B cell (primary cell): ENCODE measurements around the gene TUBA1C. TPM values are rescaled to one million over a fixed set of nuclear protein-coding genes. Genes with fewer than 3 reads are reported as not detected.

Experiments used
- ATAC-seq: fragments of 200-7000 bp; cut with Tn5 transposase; one replicate; pipeline ENCODE4 v1.10.0; 2021; ENCODE audit warnings: low read depth, mild to moderate bottlenecking, moderate number of reproducible peaks, moderate library complexity
- CTCF ChIA-PET: fragments of 350-600 bp; sonication (Branson Sonifier 250); formaldehyde crosslinking; loops from one replicate; lab custom pipeline; 2021; ENCODE audit warnings: antibody characterized with exemption, inconsistent platforms; lab: Charles Lee
- POLR2A ChIA-PET: fragments of 350-600 bp; sonication (Branson Sonifier 250); formaldehyde crosslinking; loops from one replicate; lab custom pipeline; 2021; ENCODE audit warnings: antibody characterized with exemption; lab: Charles Lee
- DNase-seq: peaks from one replicate; pipeline ENCODE4 v3.0.0; 2013
- H2AFZ ChIP-seq: 2 replicates; pipeline ENCODE4 v1.6.1; 2012; ENCODE audit warnings: mild to moderate bottlenecking, low read depth, low read length; ENCODE audit not compliant: insufficient read depth, poor library complexity, severe bottlenecking
- H3K27ac ChIP-seq, 2 donors: 1 replicate in 1 of 2; 2 replicates in 1 of 2; pipeline ENCODE4 v1.5.1; 2012 to 2013; ENCODE audit warnings: low read length in 2 of 2, mild to moderate bottlenecking in 2 of 2, moderate library complexity in 1 of 2
- H3K27me3 ChIP-seq, 4 experiments: fragments of 200-600 bp in 1 of 4; sonication (generic) in 1 of 4; replicated peaks in 1 of 4; 1 replicate in 2 of 4; 2 replicates in 2 of 4; pipeline versions ENCODE4 v1.6.1 to v1.7.0; 2013 to 2016; ENCODE audit warnings: low read length in 3 of 4, mild to moderate bottlenecking in 2 of 4, mixed read lengths in 1 of 4, moderate library complexity in 1 of 4; ENCODE audit not compliant: insufficient read depth in 4 of 4, control insufficient read depth in 3 of 4; ENCODE audit errors: control extremely low read depth in 1 of 4
- H3K36me3 ChIP-seq, 2 experiments: replicated peaks in 1 of 2; 1 replicate in 1 of 2; 2 replicates in 1 of 2; pipeline versions ENCODE4 v1.6.1 to v1.7.1; 2013; ENCODE audit warnings: low read length in 1 of 2; ENCODE audit not compliant: insufficient read depth in 2 of 2, control insufficient read depth in 1 of 2; ENCODE audit errors: control extremely low read depth in 1 of 2, extremely low read depth in 1 of 2
- H3K4me1 ChIP-seq, 2 donors: fragments of 200-600 bp in 1 of 2; sonication (generic) in 1 of 2; 1 replicate in 1 of 2; 2 replicates in 1 of 2; pipeline versions ENCODE4 v1.5.1 to v1.6.1; 2013 to 2017; ENCODE audit warnings: low read length in 2 of 2; ENCODE audit not compliant: control insufficient read depth in 2 of 2, insufficient read depth in 2 of 2
- H3K4me2 ChIP-seq: replicated peaks from 2 replicates; pipeline ENCODE3; 2012; ENCODE audit warnings: mild to moderate bottlenecking, low read depth, low read length; ENCODE audit not compliant: poor library complexity, severe bottlenecking
- H3K4me3 ChIP-seq, 5 experiments: fragments of 200-600 bp in 1 of 5; sonication (generic) in 1 of 5; 1 replicate in 3 of 5; 2 replicates in 2 of 5; pipeline versions ENCODE4 v1.5.1 to v1.7.0; 2011 to 2016; ENCODE audit warnings: low read length in 4 of 5, mild to moderate bottlenecking in 4 of 5, low read depth in 2 of 5, control low read depth in 1 of 5, moderate library complexity in 1 of 5; ENCODE audit not compliant: insufficient read depth in 1 of 5; ENCODE audit errors: control extremely low read depth in 1 of 5, extremely low read depth in 1 of 5
- H3K79me2 ChIP-seq: fragments of 200-600 bp; sonication (generic); one replicate; pipeline ENCODE4 v1.6.0; 2016; ENCODE audit warnings: low read length; ENCODE audit not compliant: control insufficient read depth, insufficient read depth
- H3K9ac ChIP-seq: fragments of 200-600 bp; sonication (generic); 2 replicates; pipeline ENCODE4 v1.6.1; 2017; ENCODE audit warnings: mild to moderate bottlenecking, low read length, moderate library complexity
- H3K9me3 ChIP-seq, 3 donors: one replicate each; pipeline versions ENCODE4 v1.6.1 to v1.7.1; 2013; ENCODE audit warnings: low read length in 2 of 3; ENCODE audit not compliant: control insufficient read depth in 2 of 3, insufficient read depth in 1 of 3; ENCODE audit errors: control extremely low read depth in 1 of 3
- H4K20me1 ChIP-seq: 2 replicates; pipeline ENCODE4 v1.6.0; 2012; ENCODE audit warnings: mild to moderate bottlenecking, low read length; ENCODE audit not compliant: insufficient read depth, control insufficient read depth, poor library complexity, severe bottlenecking
- H3K27ac Mint-ChIP-seq: one replicate; pipeline ENCODE4 v1.8.0; 2021; ENCODE audit warnings: mixed read lengths
- H3K27me3 Mint-ChIP-seq: one replicate; pipeline ENCODE4 v1.8.0; 2021; ENCODE audit warnings: mixed read lengths
- H3K4me1 Mint-ChIP-seq: one replicate; pipeline ENCODE4 v1.8.0; 2021; ENCODE audit warnings: mixed read lengths
- H3K4me3 Mint-ChIP-seq: one replicate; pipeline ENCODE4 v1.8.0; 2021; ENCODE audit warnings: mixed read lengths
- H3K9me3 Mint-ChIP-seq: one replicate; pipeline ENCODE4 v1.8.0; 2022; ENCODE audit warnings: mixed read lengths; ENCODE audit not compliant: insufficient read depth
- EZH2 ChIP-seq: IDR thresholded peaks from 2 replicates; pipeline ENCODE4 v1.6.1; 2012; ENCODE audit warnings: borderline replicate concordance, low read depth, mild to moderate bottlenecking, moderate library complexity, low read length; ENCODE audit not compliant: insufficient read depth, poor library complexity, severe bottlenecking
- WGBS: methylation state at CpG from one replicate; pipeline ENCODE4 v1.1.5; 2013; ENCODE audit warnings: missing lambda C conversion rate; ENCODE audit not compliant: insufficient coverage; 5-methylcytosine and 5-hydroxymethylcytosine counted together
- intact Hi-C: fragments of 100-400 bp; cut with micrococcal nuclease; formaldehyde crosslinking; loops from one replicate; pipeline ENCODE4 v1.10.0; 2022
- polyA plus RNA-seq: library from polyadenylated mRNA; depleted of rRNA; stranded (reverse); fragments of >200 nt; gene quantifications from 2 replicates; pipeline ENCODE4 v1.2.3, GENCODE V29; 2012
- total RNA-seq, 2 donors: library from RNA; stranded (reverse); fragments of 120-200 nt in 1 of 2; gene quantifications; 1 replicate in 1 of 2; 2 replicates in 1 of 2; pipeline versions ENCODE4 v1.2.3 to v1.2.4, GENCODE V29; 2013 to 2022
- TF ChIP-seq, protein P1 (sequence below): fragments of 200-600 bp; IDR thresholded peaks from one replicate; pipeline ENCODE4 v1.8.0; 2022; ENCODE audit warnings: antibody characterized with exemption, mild to moderate bottlenecking

The TUBA1C gene
- total and polyA plus RNA-seq, 2 donors (not counting 1 experiment from before 2014, with no cell fraction given), result 34.9 to 121 TPM

DNA sequence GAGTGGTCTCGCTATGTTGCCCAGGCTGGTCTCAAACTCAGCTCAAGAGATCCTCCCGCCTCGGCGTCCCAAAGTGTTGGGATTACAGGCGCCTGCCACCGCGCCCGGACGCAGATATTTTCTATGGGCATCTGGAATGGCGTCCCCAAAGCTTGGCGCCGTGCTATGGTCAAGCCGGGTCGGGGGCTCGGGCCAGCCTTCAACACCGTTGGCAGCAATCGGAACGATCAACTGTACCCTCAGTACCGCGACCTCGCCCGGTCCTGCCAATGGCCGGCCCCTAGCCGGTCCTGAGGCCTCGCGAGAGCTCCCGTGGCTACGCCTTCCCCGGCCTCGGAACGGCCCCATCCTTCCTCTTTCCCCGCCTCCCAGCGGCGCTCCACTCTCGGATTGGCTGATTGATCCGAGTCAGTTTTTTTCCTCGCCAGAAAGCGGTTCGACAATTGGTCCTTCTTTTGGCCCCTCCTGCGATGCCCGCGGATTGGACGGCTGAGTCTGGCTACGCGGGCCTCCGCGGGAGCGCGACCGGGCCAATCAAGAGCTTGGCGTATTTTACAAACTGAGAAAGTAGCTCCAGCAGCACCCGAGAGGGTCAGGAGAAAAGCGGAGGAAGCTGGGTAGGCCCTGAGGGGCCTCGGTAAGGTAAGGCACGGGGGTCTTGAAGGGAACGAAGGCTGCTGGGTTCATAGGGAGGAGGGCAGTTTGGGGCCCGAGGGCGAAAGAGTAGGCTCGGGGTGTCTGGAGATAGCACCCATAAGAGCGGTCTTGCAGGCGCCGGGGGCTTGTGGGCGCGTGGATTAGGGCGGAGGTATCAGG is 58.0 kb downstream of the TUBA1C start, which contains the start of gene TROAP:
Gene TROAP, plus strand, starts transcription at position 548 of the 816 bp plus-strand sequence. CDS start 354 bp downstream, outside the sequence.
- Histone ChIP-seq H3K27me3 (no peaks in the 10 kb centered on the region), H4K20me1 (no peaks in the 10 kb centered on the region), H2AFZ (peak within 1 kb of the TSS; percentile 98), H3K9me3 (peaks cover 0 to 3% (median 0%) of the 10 kb centered on the region in 3 donors), H3K36me3 (no peaks in the 10 kb centered on the region), H3K4me2 (peak within 1 kb of the TSS; percentile 95), H3K27ac (peak within 1 kb of the TSS; percentile 40 to 74), H3K9ac (peak within 1 kb of the TSS; percentile 71), H3K4me1 (peaks cover 12 to 18% of the 10 kb centered on the region in 2 donors), H3K4me3 (peak within 1 kb of the TSS; percentile 66 to 85 (median 70)), H3K79me2 (peaks cover 6% of the 10 kb centered on the region)
- Mint-ChIP-seq H3K9me3 (no peaks in the 10 kb centered on the region), H3K27ac (peak within 1 kb of the TSS; percentile 85), H3K4me1 (peaks cover 23% of the 10 kb centered on the region), H3K27me3 (no peaks in the 10 kb centered on the region), H3K4me3 (peak within 1 kb of the TSS; percentile 99)
- DNase-seq, result peak; percentile 98
- intact Hi-C loops, result loop anchor here (1.0 to 2.0 kb wide), 5 partner anchors 14 to 470 kb away; partner anchors contain the start of genes C1QL4, DDX23, SPATS2 and TMBIM6
- WGBS, result 2% methylated on average over 65 of the region's 65 CpGs
- CTCF ChIA-PET, result interaction anchor here (0.5 to 3.5 kb wide), 12 partner anchors 9 to 191 kb away, joined by 3 to 20 read pairs (median 11); partner anchors contain the start of genes C1QL4, DNAJC22, PRPH and SPATS2
- ATAC-seq, result peak; percentile 99
- TF ChIP-seq, protein P1, sequence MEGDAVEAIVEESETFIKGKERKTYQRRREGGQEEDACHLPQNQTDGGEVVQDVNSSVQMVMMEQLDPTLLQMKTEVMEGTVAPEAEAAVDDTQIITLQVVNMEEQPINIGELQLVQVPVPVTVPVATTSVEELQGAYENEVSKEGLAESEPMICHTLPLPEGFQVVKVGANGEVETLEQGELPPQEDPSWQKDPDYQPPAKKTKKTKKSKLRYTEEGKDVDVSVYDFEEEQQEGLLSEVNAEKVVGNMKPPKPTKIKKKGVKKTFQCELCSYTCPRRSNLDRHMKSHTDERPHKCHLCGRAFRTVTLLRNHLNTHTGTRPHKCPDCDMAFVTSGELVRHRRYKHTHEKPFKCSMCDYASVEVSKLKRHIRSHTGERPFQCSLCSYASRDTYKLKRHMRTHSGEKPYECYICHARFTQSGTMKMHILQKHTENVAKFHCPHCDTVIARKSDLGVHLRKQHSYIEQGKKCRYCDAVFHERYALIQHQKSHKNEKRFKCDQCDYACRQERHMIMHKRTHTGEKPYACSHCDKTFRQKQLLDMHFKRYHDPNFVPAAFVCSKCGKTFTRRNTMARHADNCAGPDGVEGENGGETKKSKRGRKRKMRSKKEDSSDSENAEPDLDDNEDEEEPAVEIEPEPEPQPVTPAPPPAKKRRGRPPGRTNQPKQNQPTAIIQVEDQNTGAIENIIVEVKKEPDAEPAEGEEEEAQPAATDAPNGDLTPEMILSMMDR, result no peak
- TF ChIP-seq EZH2, result no peak
- POLR2A ChIA-PET, result interaction anchor here (0.5 to 1.5 kb wide), 8 partner anchors 8 to 300 kb away, joined by 3 to 9 read pairs (median 4); partner anchors contain the start of genes DNAJC22, MCRS1 and PRPF40B
